WTC11 (cell line): ENCODE data around the gene PCYOX1L. TPM values are rescaled to one million over a fixed set of nuclear protein-coding genes. Genes with fewer than 3 reads are reported as not detected.
A peak's percentile ranks its signal among the peaks of the same experiment; 100 is the strongest.

ENCODE experiments used
- ATAC-seq: fragments of 200-7000 bp; cut with Tn5 transposase; 2 replicates; pipeline ENCODE4 v1.10.0; 2021; ENCODE audit warnings: mild to moderate bottlenecking, moderate library complexity
- CTCF ChIA-PET: fragments of 300-600 bp; sonication (Branson Sonifier 250); formaldehyde crosslinking; loops from one replicate; lab custom pipeline; 2021; ENCODE audit warnings: antibody characterized with exemption; lab: Charles Lee
- POLR2A ChIA-PET: fragments of 350-600 bp; sonication (Branson Sonifier 250); formaldehyde crosslinking; loops from one replicate; lab custom pipeline; 2021; ENCODE audit warnings: antibody characterized with exemption; lab: Charles Lee
- DNase-seq: peaks from one replicate; pipeline ENCODE4 v3.0.0; 2021; ENCODE audit warnings: low spot score
- H3K27ac Mint-ChIP-seq: 2 replicates; pipeline ENCODE4 v1.8.0; 2021; ENCODE audit warnings: mixed read lengths
- H3K27me3 Mint-ChIP-seq: 2 replicates; pipeline ENCODE4 v1.8.0; 2021; ENCODE audit warnings: low read depth, mild to moderate bottlenecking, moderate library complexity, mixed read lengths
- H3K36me3 Mint-ChIP-seq: 2 replicates; pipeline ENCODE4 v1.8.0; 2021; ENCODE audit warnings: mixed read lengths
- H3K4me1 Mint-ChIP-seq: 2 replicates; pipeline ENCODE4 v1.8.0; 2022; ENCODE audit warnings: mixed read lengths
- H3K4me3 Mint-ChIP-seq: 2 replicates; pipeline ENCODE4 v1.8.0; 2021; ENCODE audit warnings: mild to moderate bottlenecking, moderate library complexity, mixed read lengths
- H3K9me3 Mint-ChIP-seq: 2 replicates; pipeline ENCODE4 v1.8.0; 2021; ENCODE audit warnings: mixed read lengths
- AR ChIP-seq: fragments of 250-450 bp; sonication (Bioruptor Pico); IDR thresholded peaks from 2 replicates; pipeline ENCODE4 v1.9.0; 2021; ENCODE audit warnings: mild to moderate bottlenecking
- CDX4 ChIP-seq: fragments of 250-450 bp; sonication (Bioruptor Pico); IDR thresholded peaks from 2 replicates; pipeline ENCODE4 v1.9.0; 2021; ENCODE audit warnings: moderate library complexity, mild to moderate bottlenecking, inconsistent platforms, borderline replicate concordance
- CTCF ChIP-seq: fragments of 200-600 bp; IDR thresholded peaks from 2 replicates; pipeline ENCODE4 v1.8.0; 2022; ENCODE audit warnings: antibody characterized with exemption
- E2F1 ChIP-seq: sonication (generic); formaldehyde crosslinking; IDR thresholded peaks from 2 replicates; pipeline ENCODE4 v1.8.0; 2022; ENCODE audit warnings: mild to moderate bottlenecking, missing genetic modification reagents
- E2F5 ChIP-seq: sonication (generic); formaldehyde crosslinking; IDR thresholded peaks from 2 replicates; pipeline ENCODE4 v1.8.1; 2022; ENCODE audit warnings: mild to moderate bottlenecking, moderate library complexity, missing genetic modification reagents
- ETV6 ChIP-seq: sonication (generic); formaldehyde crosslinking; IDR thresholded peaks from 2 replicates; pipeline ENCODE4 v1.8.1; 2022; ENCODE audit warnings: mild to moderate bottlenecking, missing genetic modification reagents
- HMGXB4 ChIP-seq: sonication (generic); formaldehyde crosslinking; IDR thresholded peaks from 2 replicates; pipeline ENCODE4 v1.8.1; 2023; ENCODE audit warnings: mild to moderate bottlenecking, moderate library complexity, missing genetic modification reagents
- NR1H2 ChIP-seq: sonication (generic); formaldehyde crosslinking; IDR thresholded peaks from 2 replicates; pipeline ENCODE4 v1.9.0; 2021; ENCODE audit warnings: mild to moderate bottlenecking, moderate library complexity, missing genetic modification reagents
- NR2C2 ChIP-seq: sonication (generic); formaldehyde crosslinking; IDR thresholded peaks from 2 replicates; pipeline ENCODE4 v1.8.0; 2022; ENCODE audit warnings: mild to moderate bottlenecking, missing genetic modification reagents
- OVOL2 ChIP-seq: fragments of 250-450 bp; sonication (Bioruptor Pico); IDR thresholded peaks from 2 replicates; pipeline ENCODE4 v1.9.0; 2021; ENCODE audit warnings: mild to moderate bottlenecking, borderline replicate concordance
- PRRX2 ChIP-seq: fragments of 250-450 bp; sonication (Bioruptor Pico); IDR thresholded peaks from 2 replicates; pipeline ENCODE4 v1.8.0; 2021; ENCODE audit warnings: mild to moderate bottlenecking
- RORB ChIP-seq: fragments of 250-450 bp; sonication (Bioruptor Pico); IDR thresholded peaks from 2 replicates; pipeline ENCODE4 v1.9.0; 2021; ENCODE audit warnings: mild to moderate bottlenecking
- SMAD3 ChIP-seq: sonication (generic); formaldehyde crosslinking; IDR thresholded peaks from 2 replicates; pipeline ENCODE4 v1.8.0; 2022; ENCODE audit warnings: missing genetic modification reagents, mild to moderate bottlenecking, borderline replicate concordance
- ZNF138 ChIP-seq: sonication (generic); formaldehyde crosslinking; conservative IDR thresholded peaks from 2 replicates; pipeline ENCODE4 v1.8.1; 2022; ENCODE audit warnings: mild to moderate bottlenecking, moderate library complexity, missing genetic modification reagents
- ZNF423 ChIP-seq: fragments of 250-450 bp; sonication (Bioruptor Pico); IDR thresholded peaks from 2 replicates; pipeline ENCODE4 v2.1.2; 2022; ENCODE audit warnings: mild to moderate bottlenecking, moderate library complexity
- ZNF425 ChIP-seq: fragments of 250-450 bp; sonication (Bioruptor Pico); conservative IDR thresholded peaks from 2 replicates; pipeline ENCODE4 v1.9.0; 2021; ENCODE audit warnings: mild to moderate bottlenecking
- total RNA-seq: library from RNA; stranded (reverse); gene quantifications from 3 replicates; pipeline ENCODE4 v1.2.3, GENCODE V29; 2021
- TF ChIP-seq, protein P1 (sequence below): fragments of 250-450 bp; sonication (Bioruptor Pico); IDR thresholded peaks from 2 replicates; pipeline ENCODE4 v2.1.2; 2022; ENCODE audit warnings: mild to moderate bottlenecking, moderate library complexity

PCYOX1L gene
- total RNA-seq, 1 experiment from 2014 or later: 8.1 TPM

GRCh38 chr5:149367249-149367971 lies 9.6 kb downstream of the PCYOX1L start (continued):
- TF ChIP-seq AR (CRISPR knock-in tag): no peak
- no peak for TF ChIP-seq PRRX2 (CRISPR knock-in tag)
- TF ChIP-seq NR2C2: no peak
- peak; percentile 45; the same call in 1 of the 2 replicates for TF ChIP-seq HMGXB4 (CRISPR knock-in tag)
- TF ChIP-seq ZNF423 (CRISPR knock-in tag): no peak
- TF ChIP-seq RORB (CRISPR knock-in tag): no peak
- TF ChIP-seq SMAD3 (CRISPR knock-in tag): no peak
- no peak for TF ChIP-seq E2F5
- peak; percentile 65; the same call in 1 of the 2 replicates for TF ChIP-seq CTCF
- TF ChIP-seq E2F1 (CRISPR knock-in tag): no peak
- TF ChIP-seq ETV6 (CRISPR knock-in tag): no peak
- TF ChIP-seq NR1H2 (CRISPR knock-in tag): no peak
- TF ChIP-seq ZNF425 (CRISPR knock-in tag): no peak

GRCh38 chr5:149367972-149368645 lies 10.3 kb downstream of the PCYOX1L start:
- no peak overlapping the region for H3K4me3 Mint-ChIP-seq
- CTCF ChIA-PET: interaction anchor here (0.5 to 8.6 kb wide), 55 partner anchors 9 to 251 kb away, joined by 3 to 146 read pairs (median 4); partner anchors contain the start of genes ARHGEF37, CSNK1A1, GRPEL2 and IL17B
- H3K4me1 Mint-ChIP-seq: peaks cover 15% of the 10 kb centered on the region
- ATAC-seq (no peak), DNase-seq (no peak)
- POLR2A ChIA-PET: interaction anchor here (1.0 to 1.5 kb wide), 2 partner anchors 10 to 18 kb away, joined by 3 to 5 read pairs; partner anchors contain the start of gene PCYOX1L
- H3K36me3 Mint-ChIP-seq: no peaks in the 10 kb centered on the region; the same call in 1 of the 2 replicates
- no peaks in the 10 kb centered on the region for H3K27me3 Mint-ChIP-seq
- H3K27ac Mint-ChIP-seq: no peak overlapping the region
- H3K9me3 Mint-ChIP-seq: no peaks in the 10 kb centered on the region
- TF ChIP-seq CTCF (no peak), CDX4 (CRISPR knock-in tag) (no peak), ZNF138 (CRISPR knock-in tag) (no peak), OVOL2 (CRISPR knock-in tag) (no peak)
- TF ChIP-seq, protein P1, sequence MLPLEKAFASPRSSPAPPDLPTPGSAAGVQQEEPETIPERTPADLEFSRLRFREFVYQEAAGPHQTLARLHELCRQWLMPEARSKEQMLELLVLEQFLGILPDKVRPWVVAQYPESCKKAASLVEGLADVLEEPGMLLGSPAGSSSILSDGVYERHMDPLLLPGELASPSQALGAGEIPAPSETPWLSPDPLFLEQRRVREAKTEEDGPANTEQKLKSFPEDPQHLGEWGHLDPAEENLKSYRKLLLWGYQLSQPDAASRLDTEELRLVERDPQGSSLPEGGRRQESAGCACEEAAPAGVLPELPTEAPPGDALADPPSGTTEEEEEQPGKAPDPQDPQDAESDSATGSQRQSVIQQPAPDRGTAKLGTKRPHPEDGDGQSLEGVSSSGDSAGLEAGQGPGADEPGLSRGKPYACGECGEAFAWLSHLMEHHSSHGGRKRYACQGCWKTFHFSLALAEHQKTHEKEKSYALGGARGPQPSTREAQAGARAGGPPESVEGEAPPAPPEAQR (CRISPR knock-in tag): no peak
